ENCODE data around the gene UBR2.
"Not testable (repeated sequence)": the region's sequence is repeated elsewhere in the genome, so short reads cannot be mapped to it uniquely, and the experiment has no call there.

Gene UBR2

DNA sequence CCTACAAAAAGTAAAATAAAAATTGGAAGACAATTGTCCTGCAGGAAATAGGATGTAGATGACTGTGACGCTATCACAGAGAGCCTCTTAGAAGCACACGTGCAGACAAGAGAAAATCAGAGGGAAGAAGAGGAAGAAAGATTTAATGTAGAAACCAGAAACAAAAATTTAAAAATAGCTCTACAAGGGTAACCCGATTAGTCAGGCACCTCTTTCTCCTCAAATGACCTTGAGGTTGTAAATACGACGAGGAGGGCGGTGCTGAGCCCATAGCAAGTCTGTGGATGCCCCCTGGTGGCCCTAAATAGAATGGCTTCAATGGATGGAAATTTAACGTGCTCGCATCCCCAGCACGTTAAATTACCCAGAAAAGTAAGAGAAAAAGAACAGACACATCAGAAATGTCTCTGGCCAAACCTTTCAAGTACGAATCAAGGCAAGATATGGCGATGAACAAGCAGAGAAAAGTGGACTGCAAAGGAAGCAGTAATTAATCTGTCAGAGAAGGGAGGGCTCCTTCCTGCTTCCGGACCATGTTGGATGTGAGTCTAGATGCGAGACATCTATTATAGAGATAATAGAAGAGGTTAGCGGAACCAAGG lies 162.8 kb downstream of the UBR2 start:
- FAIRE-seq = no peak
- DNase-seq (ENCODE audit: low spot score) = peak; percentile 74

GRCh38 chr6:42727087-42727611 lies 163.3 kb downstream of the UBR2 start:
- no peak for DNase-seq (ENCODE audit: low spot score)
- no peak for FAIRE-seq

GRCh38 chr6:42727627-42728026 lies 163.8 kb downstream of the UBR2 start:
- DNase-seq (ENCODE audit: low spot score) = no peak
- no peak for FAIRE-seq

GRCh38 chr6:42729731-42730130 lies 165.9 kb downstream of the UBR2 start:
- no peak for FAIRE-seq

DNA sequence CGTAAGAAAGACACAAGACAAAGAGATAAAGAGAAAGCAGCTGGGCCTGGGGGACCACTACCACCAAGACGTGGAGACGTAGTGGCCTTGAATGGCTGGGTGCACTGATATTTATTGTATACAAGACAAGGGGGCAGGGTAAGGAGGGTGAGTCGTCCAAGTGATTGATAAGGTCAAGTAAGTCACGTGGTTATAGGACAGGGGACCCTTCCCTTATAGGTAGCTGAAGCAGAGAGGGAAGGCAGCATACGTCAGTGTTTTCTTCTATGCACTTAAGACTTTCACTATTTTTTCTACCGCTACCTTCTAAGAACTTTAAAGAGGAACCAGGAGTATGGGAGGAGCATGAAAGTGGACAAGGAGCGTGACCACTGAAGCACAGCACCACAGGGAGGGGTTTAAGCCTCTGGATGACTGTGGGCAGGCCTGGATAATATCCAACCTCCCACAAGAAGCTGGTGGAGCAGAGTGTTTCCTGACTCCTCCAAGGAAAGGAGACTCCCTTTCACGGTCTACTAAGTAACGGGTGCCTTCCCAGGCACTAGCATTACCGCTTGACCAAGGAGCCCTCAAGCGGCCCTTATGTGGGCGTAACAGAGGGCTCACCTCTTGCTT lies 170.1 kb downstream of the UBR2 start:
- FAIRE-seq; DNase-seq (ENCODE audit: low spot score): not testable (repeated sequence)

More at GRCh38 chr6:42729731-42730130, 165.9 kb downstream of the UBR2 start:
- DNase-seq (ENCODE audit: low spot score) = peak; percentile 40

DNA sequence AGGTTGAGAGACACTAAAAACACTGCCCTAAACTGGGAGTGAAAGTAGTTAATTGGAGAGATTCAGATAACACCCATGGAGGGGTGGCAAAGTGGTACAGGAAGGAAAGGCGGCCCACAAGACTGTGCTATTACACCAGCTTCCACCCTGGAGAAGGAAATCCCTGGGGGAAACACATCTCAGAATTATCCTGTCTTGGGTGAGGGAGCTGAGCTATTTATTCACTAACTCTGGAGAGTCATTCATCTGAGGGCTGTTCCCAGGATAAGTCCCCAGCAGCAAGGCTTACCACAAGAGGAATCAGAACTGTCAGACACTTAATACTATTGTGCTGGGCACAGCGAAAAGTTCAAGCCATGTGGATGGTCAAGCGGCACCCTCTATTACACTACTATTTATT lies 172.1 kb downstream of the UBR2 start:
- DNase-seq (ENCODE audit: low spot score) (no peak), FAIRE-seq (no peak)

GRCh38 chr6:42740725-42741124 lies 176.9 kb downstream of the UBR2 start:
- DNase-seq (ENCODE audit: low spot score) (no peak), FAIRE-seq (no peak)

GRCh38 chr6:42742116-42742894 lies 178.5 kb downstream of the UBR2 start:
- FAIRE-seq = no peak

More at GRCh38 chr6:42742116-42742894, 178.5 kb downstream of the UBR2 start:
- DNase-seq (ENCODE audit: low spot score) = no peak
